SU-DHL-6 (cell line): ENCODE data around the gene ITGA2B.

Experiments
- CTCF ChIP-seq: fragments of 200-600 bp; sonication (generic); IDR thresholded peaks from one replicate; pipeline ENCODE4 v1.5.1; 2017; ENCODE audit warnings: antibody characterized with exemption, mild to moderate bottlenecking, low read length, moderate library complexity; ENCODE audit not compliant: insufficient read depth, poor library complexity, severe bottlenecking
- EZH2phosphoT487 ChIP-seq: fragments of 200-600 bp; sonication (generic), shearing (Covaris generic); conservative IDR thresholded peaks from 2 replicates; pipeline ENCODE4 v1.6.1; 2018; ENCODE audit warnings: mild to moderate bottlenecking, antibody characterized with exemption, low read length, moderate library complexity, mixed read lengths

- no peak for TF ChIP-seq CTCF
- no peak for TF ChIP-seq EZH2phosphoT487
Measured at GRCh38 chr17:44362459-44362948, 26.9 kb downstream of the ITGA2B start.
